NCI-H146 (cell line): ENCODE measurements around the gene SLC25A12.
"Not testable (repeated sequence)": the region's sequence is repeated elsewhere in the genome, so short reads cannot be mapped to it uniquely, and the experiment has no call there.

Experiments used
- DNase-seq: peaks from one replicate; lab custom pipeline; 2025; lab: John Stamatoyannopoulos, UW

The SLC25A12 gene

GRCh38 chr2:171824086-171824485 is 70.0 kb downstream of the SLC25A12 start:
- DNase-seq, result no peak

GRCh38 chr2:171822525-171823322 is 71.3 kb downstream of the SLC25A12 start:
- DNase-seq, result no peak

DNA sequence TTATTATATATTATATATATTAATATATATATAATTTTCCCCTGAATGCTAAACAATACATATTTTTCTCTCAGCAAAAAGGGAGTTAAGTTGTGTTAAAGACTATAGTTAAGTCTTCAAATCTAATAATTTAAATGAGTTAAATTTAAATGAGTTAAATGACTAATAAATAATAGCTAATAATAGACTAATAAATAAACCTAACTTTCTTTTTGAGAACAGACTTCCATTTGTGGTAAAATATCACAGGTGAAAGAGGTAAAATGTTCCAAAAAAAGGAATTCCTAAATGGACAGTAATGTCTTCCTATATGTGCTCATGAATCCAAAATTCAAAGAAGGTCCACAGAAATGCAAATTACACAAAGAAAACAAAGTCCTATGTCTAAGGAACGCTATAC is 74.6 kb downstream of the SLC25A12 start:
- no peak for DNase-seq

GRCh38 chr2:171814883-171815282 is 79.2 kb downstream of the SLC25A12 start:
- no peak for DNase-seq

DNA sequence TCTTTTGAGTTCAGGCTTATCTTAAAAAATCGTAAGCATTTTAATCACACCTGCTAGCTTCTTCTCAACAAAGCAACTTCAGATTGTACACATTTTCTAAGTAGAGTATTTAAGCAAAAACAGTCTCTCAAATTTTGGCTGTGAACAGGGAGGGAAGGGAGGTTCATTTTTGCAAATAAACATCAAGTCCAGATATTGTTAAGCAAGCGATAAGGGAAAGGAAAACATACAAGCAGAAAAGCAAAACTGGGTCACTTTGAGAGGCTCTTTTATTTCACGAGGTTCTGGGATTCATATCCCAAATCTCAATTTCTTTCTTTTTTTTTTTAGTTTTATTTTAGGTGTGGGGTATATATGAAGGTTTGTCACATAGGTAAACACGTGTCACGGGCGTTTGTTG is 79.9 kb downstream of the SLC25A12 start:
- DNase-seq, result no peak

- no peak for DNase-seq
These were observed 80.3 kb downstream of the SLC25A12 start for GRCh38 chr2:171813729-171814128.

DNA sequence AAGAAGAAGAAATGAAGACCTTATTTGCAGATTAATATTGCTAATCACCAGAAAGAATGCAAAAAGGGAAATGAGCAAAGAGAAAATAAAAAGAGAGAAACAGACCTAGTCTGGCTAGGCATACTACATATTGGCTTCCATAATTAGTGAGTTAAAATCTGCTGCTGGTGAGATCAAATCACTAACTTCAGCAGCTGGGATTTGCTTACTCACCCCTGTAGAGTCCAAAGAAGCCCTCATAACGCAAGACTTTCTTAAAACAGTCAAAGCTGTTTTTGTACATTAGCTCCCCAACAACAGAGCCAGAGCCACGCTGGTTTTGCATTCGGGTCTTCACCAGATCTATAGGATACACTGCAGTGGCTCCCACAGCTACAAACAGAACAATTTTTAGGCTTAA is 80.9 kb downstream of the SLC25A12 start:
- no peak for DNase-seq

GRCh38 chr2:171811245-171811628 is 82.8 kb downstream of the SLC25A12 start:
- DNase-seq, result peak; percentile 33

- DNase-seq, result no peak
These were observed 83.4 kb downstream of the SLC25A12 start for GRCh38 chr2:171810422-171811244.

DNA sequence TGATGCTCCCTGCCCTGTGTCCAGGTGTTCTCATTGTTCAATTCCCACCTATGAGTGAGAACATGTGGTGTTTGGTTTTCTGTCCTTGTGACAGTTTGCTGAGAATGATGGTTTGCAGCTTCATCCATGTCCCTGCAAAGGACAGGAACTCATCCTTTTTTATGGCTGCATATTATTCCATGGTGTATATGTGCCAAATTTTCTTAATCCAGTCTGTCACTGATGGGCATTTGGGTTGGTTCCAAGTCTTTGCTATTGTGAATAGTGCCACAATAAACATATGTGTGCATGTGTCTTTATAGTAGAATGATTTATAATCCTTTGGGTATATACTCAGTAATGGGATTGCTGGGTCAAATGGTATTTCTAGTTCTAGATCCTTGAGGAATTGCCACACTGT is 85.2 kb downstream of the SLC25A12 start:
- DNase-seq, result not testable (repeated sequence)

- DNase-seq, result no peak
These were observed 86.1 kb downstream of the SLC25A12 start for GRCh38 chr2:171807831-171808393.

DNA sequence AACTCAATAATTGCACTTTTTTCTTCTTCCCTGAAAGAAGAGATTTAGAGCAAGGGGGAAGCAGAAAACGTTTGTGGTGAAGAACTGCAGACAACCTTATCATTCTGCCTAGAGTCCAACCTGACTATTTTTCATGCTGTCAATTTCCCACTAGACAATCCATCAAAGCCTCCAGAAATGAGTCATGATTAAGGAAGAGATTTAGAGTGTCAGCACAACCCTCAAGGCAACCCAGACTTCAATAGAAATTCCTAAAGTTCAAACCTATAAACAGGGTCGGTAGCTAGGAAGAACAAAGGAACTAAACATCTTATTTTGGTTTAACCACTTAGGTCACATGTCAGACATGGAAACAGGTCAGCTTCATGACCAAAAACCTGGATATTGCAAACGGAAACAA is 86.9 kb downstream of the SLC25A12 start:
- no peak for DNase-seq

GRCh38 chr2:171804456-171804855 is 89.6 kb downstream of the SLC25A12 start:
- DNase-seq, result no peak

GRCh38 chr2:171803757-171804156 is 90.3 kb downstream of the SLC25A12 start:
- DNase-seq, result no peak

DNA sequence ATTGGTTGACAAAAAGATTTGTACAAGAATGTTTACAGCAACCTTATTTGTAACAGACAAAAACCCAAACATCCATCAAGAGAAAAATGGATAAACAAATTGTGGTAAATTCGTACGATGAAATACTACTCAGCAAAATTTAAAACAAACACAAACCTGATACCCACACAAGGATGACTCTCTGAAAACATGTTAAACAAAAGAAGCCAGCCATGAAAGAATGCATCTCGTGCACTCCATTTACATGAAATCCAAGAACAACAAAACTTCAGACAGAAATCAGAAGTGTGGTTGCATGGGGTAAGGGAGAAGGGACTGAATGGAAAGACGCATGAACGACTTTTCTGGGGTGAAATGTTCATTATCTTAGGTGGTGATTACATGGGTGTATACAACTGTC is 93.4 kb downstream of the SLC25A12 start:
- no peak for DNase-seq

GRCh38 chr2:171798156-171798820 is 95.8 kb downstream of the SLC25A12 start:
- DNase-seq, result no peak

DNA sequence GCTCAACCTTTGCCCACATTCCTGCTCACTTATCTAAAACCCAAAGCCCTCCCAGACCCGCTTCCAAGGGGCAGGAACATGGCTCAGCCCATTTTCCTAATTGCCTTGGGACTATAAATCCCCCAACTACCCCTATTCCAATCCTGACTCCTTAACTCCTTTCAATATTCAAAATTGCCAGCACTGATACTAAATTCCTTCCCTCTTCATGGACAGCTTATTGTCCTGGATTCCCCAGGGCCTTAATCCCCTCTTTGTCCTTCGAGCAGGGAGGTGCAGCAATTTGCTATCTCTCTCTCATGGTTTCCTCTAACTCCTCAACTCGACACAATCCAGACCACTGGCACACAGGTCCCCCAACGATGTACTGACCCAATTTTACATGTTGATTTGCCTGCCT is 99.1 kb downstream of the SLC25A12 start:
- DNase-seq, result no peak

DNA sequence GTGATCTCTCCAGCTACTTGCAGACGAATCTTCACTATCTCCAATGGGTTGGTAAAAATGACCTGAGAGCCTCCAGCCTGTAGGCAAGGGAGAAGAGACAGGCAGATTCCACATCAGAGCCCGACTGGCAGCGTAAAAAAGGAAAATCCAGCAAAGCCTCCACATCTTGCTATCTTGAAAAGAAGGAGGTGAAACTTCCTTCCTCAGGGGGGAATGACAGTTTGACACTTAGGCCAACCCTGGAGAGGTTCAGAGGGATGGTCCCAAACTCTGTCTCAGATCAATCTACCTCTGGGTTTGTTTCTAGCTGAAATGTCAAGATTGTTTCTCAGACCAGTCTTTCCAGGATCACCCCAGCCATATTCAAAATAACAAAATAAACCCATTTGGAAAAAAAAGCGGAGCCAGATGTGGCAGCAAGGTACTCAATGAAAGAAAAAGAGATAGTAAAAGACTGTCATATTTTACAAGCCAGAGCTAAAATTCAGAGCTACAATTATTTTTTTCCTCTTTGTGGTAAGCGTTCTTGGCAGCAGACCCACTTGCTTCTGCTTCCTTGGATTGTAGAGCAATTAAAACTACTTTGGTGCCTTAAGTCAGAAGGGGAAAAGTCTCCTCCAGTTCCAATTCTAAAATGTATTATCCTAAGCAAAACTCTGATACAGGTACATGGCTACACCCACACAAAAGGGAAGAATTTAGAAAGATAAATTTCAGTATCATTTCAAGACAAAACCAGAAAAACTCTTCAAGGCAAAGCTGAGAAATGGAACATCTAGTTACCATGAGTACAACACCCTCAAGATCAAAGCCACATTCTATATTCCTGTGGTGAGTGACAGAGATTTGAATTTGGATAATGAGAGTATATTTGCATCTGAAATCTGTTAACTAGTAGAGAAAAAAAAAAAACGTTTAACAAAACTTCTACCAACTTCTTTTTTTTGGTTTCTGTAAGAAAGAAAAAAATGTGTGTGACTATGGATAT is 100.1 kb downstream of the SLC25A12 start:
- no peak for DNase-seq

- DNase-seq, result peak; percentile 13
These were observed 101.0 kb downstream of the SLC25A12 start for GRCh38 chr2:171792886-171793580.

DNA sequence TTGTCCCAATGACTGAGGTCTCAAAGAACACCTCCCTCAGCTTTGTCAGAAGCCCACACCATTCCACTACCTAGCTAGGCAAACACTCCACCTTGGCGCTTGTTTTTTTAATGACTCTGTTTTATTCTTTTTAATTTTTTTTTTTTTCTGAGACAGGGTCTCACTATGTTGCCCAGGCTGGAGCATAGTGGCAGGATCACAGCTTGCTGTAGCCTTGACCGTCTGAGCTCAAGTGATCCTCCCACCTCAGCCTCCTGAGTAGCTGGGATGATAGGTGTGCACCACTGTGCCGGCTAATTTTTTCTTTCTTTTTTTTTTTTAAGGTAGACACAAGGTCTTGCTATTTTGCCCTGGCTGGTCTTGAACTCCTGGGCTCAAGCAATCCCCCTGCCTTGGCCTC is 101.9 kb downstream of the SLC25A12 start:
- no peak for DNase-seq

GRCh38 chr2:171791361-171791760 is 102.7 kb downstream of the SLC25A12 start:
- no peak for DNase-seq
